Measurements from ENCODE around the gene FBXW7.

FBXW7 gene

GRCh38 chr4:152346526-152346925 lies 189.4 kb downstream of the FBXW7 start:
- no peaks in the 10 kb centered on the region for H3K9me3 ChIP-seq (ENCODE audit: control insufficient read depth, insufficient read depth, low read depth, low read length)
- POLR2A ChIA-PET = no interaction called here
- no peak overlapping the region for H3K4me3 ChIP-seq (ENCODE audit: low read depth, low read length)
- no peaks in the 10 kb centered on the region for H3K4me1 ChIP-seq (ENCODE audit: control insufficient read depth, insufficient read depth, low read length)
- no peak overlapping the region for H3K27ac ChIP-seq (ENCODE audit: extremely low read depth, low read depth, low read length)
- H3K36me3 ChIP-seq (ENCODE audit: control insufficient read depth in 2 of 2, insufficient read depth in 1 of 2, low read length in 2 of 2) = peaks cover 0 to 13% of the 10 kb centered on the region in 2 experiments; a peak in 1 of 3 replicates
- TF ChIP-seq ZNF362 (tag by site-specific recombination; IDR thresholded peaks at IDR 0.05) (no peak), SCRT2 (tag by site-specific recombination; IDR thresholded peaks at IDR 0.05) (peak; percentile 28; the same call in 1 of the 2 replicates), MEIS1 (CRISPR knock-in tag; IDR thresholded peaks at IDR 0.05; ENCODE audit: borderline replicate concordance) (no peak)
- CTCF ChIA-PET = no interaction called here

GRCh38 chr4:152344001-152344400 lies 191.9 kb downstream of the FBXW7 start:
- H3K9me3 ChIP-seq (ENCODE audit: control insufficient read depth, insufficient read depth, low read depth, low read length) = no peaks in the 10 kb centered on the region
- H3K4me1 ChIP-seq (ENCODE audit: control insufficient read depth, insufficient read depth, low read length) = no peaks in the 10 kb centered on the region
- peaks cover 0 to 19% of the 10 kb centered on the region in 2 experiments; a peak in 1 of 3 replicates for H3K36me3 ChIP-seq (ENCODE audit: control insufficient read depth in 2 of 2, insufficient read depth in 1 of 2, low read length in 2 of 2)
- no peak overlapping the region for H3K4me3 ChIP-seq (ENCODE audit: low read depth, low read length)
- TF ChIP-seq ZNF202 (tag by site-specific recombination; IDR thresholded peaks at IDR 0.05; ENCODE audit: borderline replicate concordance) (no peak), ZFP41 (tag by site-specific recombination; IDR thresholded peaks at IDR 0.05; ENCODE audit: borderline replicate concordance) (no peak), ZNF510 (tag by site-specific recombination; IDR thresholded peaks at IDR 0.05; ENCODE audit: insufficient replicate concordance) (no peak), PRDM1 (tag by site-specific recombination; IDR thresholded peaks at IDR 0.05) (no peak), ZNF621 (tag by site-specific recombination; IDR thresholded peaks at IDR 0.05) (no peak), ZNF239 (tag by site-specific recombination; IDR thresholded peaks at IDR 0.05) (no peak), GFI1B (tag by site-specific recombination; IDR thresholded peaks at IDR 0.05) (no peak), ZNF449 (tag by site-specific recombination; IDR thresholded peaks at IDR 0.05) (no peak), ZNF548 (tag by site-specific recombination; IDR thresholded peaks at IDR 0.05) (no peak), ZSCAN18 (tag by site-specific recombination; IDR thresholded peaks at IDR 0.05) (no peak), ZFHX2 (tag by site-specific recombination; conservative IDR thresholded peaks at IDR 0.05) (no peak), SALL2 (tag by site-specific recombination; IDR thresholded peaks at IDR 0.05; ENCODE audit: borderline replicate concordance) (no peak), ZBTB48 (tag by site-specific recombination; IDR thresholded peaks at IDR 0.05) (no peak)
- H3K27ac ChIP-seq (ENCODE audit: extremely low read depth, low read depth, low read length) = no peak overlapping the region
- POLR2A ChIA-PET = no interaction called here
- CTCF ChIA-PET = interaction anchor here (0.7 kb wide), 1 partner anchor 162 kb away, joined by 3 read pairs; no protein-coding TSS in a partner anchor

GRCh38 chr4:152342293-152342692 lies 193.6 kb downstream of the FBXW7 start:
- CTCF ChIA-PET = no interaction called here
- POLR2A ChIA-PET = no interaction called here
- Histone ChIP-seq H3K27ac (ENCODE audit: extremely low read depth, low read depth, low read length) (no peak overlapping the region), H3K36me3 (ENCODE audit: control insufficient read depth in 2 of 2, insufficient read depth in 1 of 2, low read length in 2 of 2) (peaks cover 0 to 23% of the 10 kb centered on the region in 2 experiments; a peak in 1 of 3 replicates), H3K4me1 (ENCODE audit: control insufficient read depth, insufficient read depth, low read length) (no peaks in the 10 kb centered on the region), H3K4me3 (ENCODE audit: low read depth, low read length) (no peak overlapping the region), H3K9me3 (ENCODE audit: control insufficient read depth, insufficient read depth, low read depth, low read length) (no peaks in the 10 kb centered on the region)
- no peak for TF ChIP-seq ZNF114 (tag by site-specific recombination; IDR thresholded peaks at IDR 0.05)
- no peak for TF ChIP-seq ZSCAN18 (tag by site-specific recombination; IDR thresholded peaks at IDR 0.05)
- TF ChIP-seq ZSCAN16 (tag by site-specific recombination; IDR thresholded peaks at IDR 0.05) = no peak
- TF ChIP-seq ZNF175 (tag by site-specific recombination; IDR thresholded peaks at IDR 0.05) = no peak
- TF ChIP-seq KLF17 (tag by site-specific recombination; IDR thresholded peaks at IDR 0.05) = no peak
- no peak for TF ChIP-seq OSR2 (tag by site-specific recombination; IDR thresholded peaks at IDR 0.05)
- no peak for TF ChIP-seq ZNF76 (tag by site-specific recombination; IDR thresholded peaks at IDR 0.05; ENCODE audit: borderline replicate concordance, low read depth)
- no peak for TF ChIP-seq ZNF239 (tag by site-specific recombination; IDR thresholded peaks at IDR 0.05)
- no peak for TF ChIP-seq ZNF658 (tag by site-specific recombination; IDR thresholded peaks at IDR 0.05)
